ENCODE results near the gene RTN4RL1.

RTN4RL1 gene

GRCh38 chr17:2029911-2030778, 5.0 kb upstream of the RTN4RL1 start, which contains the start of gene DPH1 (continued):
- TF ChIP-seq INSM2 (tag by site-specific recombination; IDR thresholded peaks at IDR 0.05) (peak; percentile 84), GLIS2 (tag by site-specific recombination; IDR thresholded peaks at IDR 0.05) (peak; percentile 65), ZNF354C (tag by site-specific recombination; IDR thresholded peaks at IDR 0.05; ENCODE audit: borderline replicate concordance, low read depth) (no peak), RBAK (tag by site-specific recombination; IDR thresholded peaks at IDR 0.05) (no peak), ZNF843 (tag by site-specific recombination; IDR thresholded peaks at IDR 0.05) (no peak), ZBTB20 (tag by site-specific recombination; IDR thresholded peaks at IDR 0.05) (peak; percentile 92), ZNF488 (tag by site-specific recombination; IDR thresholded peaks at IDR 0.05) (no peak), SP2 (tag by site-specific recombination; IDR thresholded peaks at IDR 0.05) (peak; percentile 79), ELK4 (IDR thresholded peaks at IDR 0.05; ENCODE audit: borderline replicate concordance, low read depth, low read length) (no peak), ZNF629 (tag by site-specific recombination; IDR thresholded peaks at IDR 0.05) (peak; percentile 62; the same call in 1 of the 2 replicates), ZNF292 (tag by site-specific recombination; IDR thresholded peaks at IDR 0.05; ENCODE audit: borderline replicate concordance, low read depth) (no peak), SALL2 (tag by site-specific recombination; IDR thresholded peaks at IDR 0.05; ENCODE audit: borderline replicate concordance) (no peak), ZNF624 (tag by site-specific recombination; IDR thresholded peaks at IDR 0.05) (no peak), ZNF645 (tag by site-specific recombination; IDR thresholded peaks at IDR 0.05) (no peak), ZNF530 (tag by site-specific recombination; IDR thresholded peaks at IDR 0.05; ENCODE audit: low read depth) (no peak), ZSCAN16 (tag by site-specific recombination; IDR thresholded peaks at IDR 0.05) (no peak), KLF10 (tag by site-specific recombination; IDR thresholded peaks at IDR 0.05) (peak; percentile 48; the same call in 1 of the 2 replicates), ZBTB26 (tag by site-specific recombination; optimal IDR thresholded peaks at IDR 0.05) (peak; percentile 50), KLF7 (tag by site-specific recombination; IDR thresholded peaks at IDR 0.05; ENCODE audit: borderline replicate concordance) (no peak), YY1 (tag by site-specific recombination; IDR thresholded peaks at IDR 0.05) (peak; percentile 94), ZNF10 (tag by site-specific recombination; IDR thresholded peaks at IDR 0.05) (peak; percentile 81; the same call in 1 of the 2 replicates), ZBTB44 (tag by site-specific recombination; IDR thresholded peaks at IDR 0.05) (peak; percentile 66; the same call in 1 of the 2 replicates), REST (tag by site-specific recombination; IDR thresholded peaks at IDR 0.05) (peak; percentile 81), ZNF138 (tag by site-specific recombination; IDR thresholded peaks at IDR 0.05; ENCODE audit: borderline replicate concordance) (no peak), MZF1 (tag by site-specific recombination; IDR thresholded peaks at IDR 0.05; ENCODE audit: borderline replicate concordance) (peak; percentile 44; the same call in 1 of the 2 replicates), ZNF660 (tag by site-specific recombination; IDR thresholded peaks at IDR 0.05) (peak; percentile 82), REPIN1 (tag by site-specific recombination; IDR thresholded peaks at IDR 0.05; ENCODE audit: low read depth) (0 out of 2 replicates have a peak, but pooled peaks have one; percentile 25), ZNF792 (tag by site-specific recombination; IDR thresholded peaks at IDR 0.05) (no peak)

All from HEK293 (cell line).